ENCODE results near the gene SMAD7.
"Not testable (repeated sequence)": the region's sequence is repeated elsewhere in the genome, so short reads cannot be mapped to it uniquely, and the experiment has no call there.

The SMAD7 gene

DNA sequence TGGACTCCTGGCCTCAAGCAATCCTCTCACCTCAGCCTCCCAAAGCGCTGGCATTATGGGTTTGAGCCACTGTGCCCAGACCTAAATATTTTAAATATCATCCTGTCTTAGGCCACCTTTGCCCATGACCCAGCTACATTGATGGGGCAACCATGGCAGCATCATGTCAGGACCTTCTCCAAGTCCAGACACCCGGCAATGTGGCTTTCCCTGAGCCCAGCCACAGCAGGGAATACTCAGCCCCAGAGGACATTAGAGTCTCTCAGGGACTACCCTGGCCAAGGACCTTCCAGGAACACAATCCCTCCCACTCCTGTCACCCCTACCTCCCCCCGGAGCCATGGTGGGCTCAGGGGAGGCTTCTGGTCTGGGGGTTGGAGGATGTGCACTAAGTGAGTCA is 72.8 kb downstream of the SMAD7 start:
- no peak for DNase-seq (ENCODE audit: low spot score)

DNA sequence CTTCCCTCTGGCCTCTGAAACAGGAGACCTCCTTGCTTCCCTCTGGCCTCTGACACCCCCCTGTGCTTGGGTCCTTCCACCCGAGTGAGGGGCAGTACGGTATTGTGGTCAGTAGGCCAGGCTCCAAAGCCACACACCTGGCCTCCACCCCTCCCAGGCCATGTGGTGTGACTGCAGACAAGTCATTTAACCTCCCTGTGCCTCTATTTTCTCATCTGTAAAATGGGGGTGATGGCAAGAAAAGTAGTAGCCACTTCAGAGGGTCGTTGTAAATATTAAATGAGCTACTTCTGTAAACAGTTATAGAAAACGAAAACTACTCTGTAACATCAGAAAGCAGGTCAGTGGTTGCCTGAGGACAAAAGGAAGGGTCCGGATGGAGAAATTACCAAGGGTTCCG is 74.2 kb downstream of the SMAD7 start:
- no peak for DNase-seq (ENCODE audit: low spot score)

DNA sequence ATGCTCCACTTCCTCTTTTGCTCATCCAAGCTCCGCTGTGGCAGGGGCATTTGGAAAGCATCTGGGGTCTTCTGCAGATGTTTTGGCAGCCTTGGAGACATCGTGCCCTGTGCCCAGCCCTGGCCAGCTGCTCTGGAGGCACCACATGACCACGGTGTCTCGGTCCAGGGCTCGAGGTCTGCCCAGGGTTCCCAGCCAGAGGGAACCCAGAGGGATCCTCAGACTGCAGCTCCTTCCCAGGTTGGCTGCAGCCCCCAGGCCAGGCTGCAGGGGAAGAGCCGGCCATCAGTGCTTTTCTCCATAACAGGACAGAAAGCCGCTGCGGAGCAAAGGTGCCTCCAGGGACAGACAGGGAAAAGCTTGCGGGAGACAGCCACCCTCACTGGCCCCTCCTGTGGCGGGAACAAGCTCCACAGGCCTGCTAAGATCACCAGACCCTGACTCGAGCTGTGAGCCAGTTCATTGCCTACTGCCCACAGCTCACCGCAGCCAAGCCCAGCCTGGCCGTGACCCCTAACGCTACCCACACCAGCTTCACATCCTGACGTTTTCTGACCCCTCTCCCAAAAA is 74.7 kb downstream of the SMAD7 start:
- DNase-seq (ENCODE audit: low spot score) = no peak

DNA sequence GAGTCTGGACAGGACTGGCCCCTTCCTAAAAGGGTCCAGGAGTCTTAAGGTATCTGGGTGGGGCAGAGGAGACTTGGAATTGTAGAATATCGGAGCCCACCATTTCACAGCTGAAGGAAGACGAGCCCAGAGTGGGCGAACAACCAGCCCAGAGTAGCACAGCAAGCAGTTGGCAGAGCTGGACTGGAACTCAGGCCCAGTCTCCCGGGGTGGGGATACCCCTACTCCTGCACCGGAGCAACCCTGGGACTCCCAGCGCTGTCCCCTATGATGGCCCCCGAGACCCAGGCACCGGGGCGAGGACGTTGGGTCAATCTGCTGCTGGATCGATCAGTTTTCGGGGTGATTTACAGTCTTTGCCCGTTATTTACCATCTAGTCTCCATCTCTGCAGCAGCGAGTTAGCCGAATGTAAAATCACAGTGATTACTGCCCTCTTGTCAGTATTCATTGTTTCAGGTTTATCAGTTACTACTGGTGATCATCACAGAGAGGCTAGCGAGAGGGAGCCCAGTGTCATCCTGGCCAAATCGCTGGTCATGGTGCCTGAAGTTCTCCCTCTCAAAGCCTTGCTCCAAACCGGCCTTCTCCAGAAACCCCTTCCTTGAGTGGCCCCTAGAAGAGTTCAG is 75.3 kb downstream of the SMAD7 start:
- no peak for DNase-seq (ENCODE audit: low spot score)

DNA sequence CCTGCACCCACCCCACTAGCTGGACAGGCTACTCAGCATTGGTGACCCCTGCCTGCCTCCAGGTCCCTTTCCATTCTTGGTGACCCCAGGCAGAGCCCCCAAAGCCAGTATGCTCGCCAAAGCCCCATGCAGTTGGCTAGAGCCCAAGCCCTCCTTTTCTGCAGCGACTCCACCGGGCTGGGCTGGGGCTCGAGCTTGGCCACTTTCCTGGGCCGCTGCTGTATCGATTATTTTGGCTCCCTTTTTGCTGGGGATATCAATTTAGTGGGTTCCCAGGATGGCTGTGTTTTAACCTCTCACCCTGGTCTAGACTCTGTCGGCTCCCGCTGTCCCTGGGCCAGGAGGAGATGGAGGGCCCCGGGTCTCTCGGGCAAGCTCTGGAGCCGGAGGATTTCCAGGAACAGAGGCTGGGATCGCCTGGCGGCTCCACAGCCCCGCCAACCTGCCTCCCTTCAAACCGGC is 76.0 kb downstream of the SMAD7 start:
- no peak for DNase-seq (ENCODE audit: low spot score)

DNA sequence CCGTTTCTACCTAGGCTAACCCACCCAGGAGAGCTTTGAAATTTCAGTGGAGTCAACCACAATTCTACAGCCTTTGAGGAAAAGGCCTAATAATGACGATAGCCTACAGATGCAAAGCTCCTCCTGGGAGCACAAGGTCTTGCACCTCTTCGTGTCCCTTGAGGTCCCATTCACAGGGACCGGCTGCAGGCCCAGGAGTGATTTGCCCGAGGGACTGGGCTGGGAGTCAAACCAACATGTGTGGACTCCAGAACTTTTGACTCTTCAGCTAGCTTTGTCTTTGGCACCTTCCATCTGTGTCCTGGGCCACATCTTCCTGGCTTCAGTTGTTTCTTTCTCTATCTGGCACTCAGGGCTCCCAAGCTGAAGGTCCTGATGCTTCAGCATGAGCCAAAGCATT is 76.5 kb downstream of the SMAD7 start:
- DNase-seq (ENCODE audit: low spot score) = no peak

DNA sequence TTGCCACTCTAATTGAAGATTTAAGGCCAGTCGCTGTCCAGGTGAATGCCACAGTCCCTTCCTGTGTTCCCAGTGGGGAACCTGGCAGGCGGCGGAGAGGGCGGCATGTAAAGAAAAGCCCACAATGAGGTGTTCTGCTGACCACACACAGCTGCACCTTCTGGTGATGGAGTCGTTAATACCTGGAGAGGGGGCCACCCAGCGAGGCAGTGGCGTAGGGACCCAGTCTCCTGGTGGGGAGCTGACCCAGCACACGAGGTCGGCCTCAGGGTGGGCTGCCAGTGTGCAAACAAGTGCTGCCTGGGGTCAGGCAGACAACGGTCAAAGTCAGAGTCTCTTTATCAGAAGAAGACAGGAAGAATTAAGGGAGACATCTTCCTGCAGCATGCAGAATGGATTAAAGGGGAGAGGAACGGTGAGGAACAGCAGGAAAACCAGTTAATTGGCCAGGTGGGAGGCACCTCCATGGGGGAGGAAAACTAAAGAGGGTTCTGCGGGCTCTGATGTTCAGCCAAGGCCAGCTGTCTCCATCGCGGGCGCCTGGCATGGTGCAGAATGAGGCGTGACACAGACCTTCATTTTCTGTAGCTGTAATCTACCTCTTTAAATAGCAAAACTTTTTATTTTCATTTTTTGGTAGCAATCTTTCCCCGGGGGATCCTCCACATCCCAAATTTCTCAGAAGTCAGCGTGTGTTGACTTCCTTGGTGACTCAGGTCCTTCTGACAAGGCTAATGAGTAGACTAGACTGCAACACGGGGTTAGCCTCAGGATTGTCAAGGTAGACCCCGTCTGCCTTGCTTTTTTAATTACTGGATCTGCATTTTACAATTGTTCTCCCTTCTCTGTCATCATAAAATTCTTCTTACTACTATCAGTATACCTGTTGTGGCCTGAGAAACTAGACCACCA is 78.3 kb downstream of the SMAD7 start:
- DNase-seq (ENCODE audit: low spot score) = no peak

DNA sequence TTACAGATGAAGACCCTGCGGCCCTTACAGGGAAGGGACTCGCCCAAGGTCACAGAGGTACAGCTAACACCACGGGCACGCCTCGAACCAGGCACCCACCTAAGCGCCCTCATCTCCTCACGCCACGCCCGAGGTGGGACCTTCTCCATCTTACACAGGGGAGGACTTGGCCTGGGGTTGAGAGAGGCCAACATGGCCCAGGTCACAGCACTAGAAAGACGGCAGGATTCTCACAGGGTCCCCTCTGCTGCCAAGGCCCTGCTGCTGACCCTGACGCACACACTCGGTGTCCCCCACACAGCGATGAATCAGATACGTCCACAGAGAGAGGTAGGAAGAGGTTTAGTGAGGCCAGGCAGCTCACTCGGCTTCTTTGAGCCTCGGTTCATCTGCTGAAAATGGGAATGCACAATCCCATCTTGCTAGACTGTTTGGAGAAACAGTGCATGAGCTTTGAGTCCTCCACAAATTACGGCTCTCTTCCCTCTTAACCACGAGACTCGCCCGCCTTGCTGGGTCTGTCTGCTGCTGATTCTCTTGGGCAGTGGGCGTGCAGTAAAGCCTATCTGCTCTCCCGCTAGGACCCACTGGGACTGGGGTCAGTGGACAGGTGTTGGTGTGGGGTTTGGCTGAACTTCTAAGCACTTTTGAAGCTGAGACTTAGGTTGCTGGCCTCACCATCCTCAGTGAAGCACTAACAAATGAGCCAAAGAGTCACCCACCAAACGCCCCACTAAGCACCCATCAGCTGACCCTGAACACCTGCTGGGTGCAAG is 79.2 kb downstream of the SMAD7 start:
- DNase-seq (ENCODE audit: low spot score) = no peak

DNA sequence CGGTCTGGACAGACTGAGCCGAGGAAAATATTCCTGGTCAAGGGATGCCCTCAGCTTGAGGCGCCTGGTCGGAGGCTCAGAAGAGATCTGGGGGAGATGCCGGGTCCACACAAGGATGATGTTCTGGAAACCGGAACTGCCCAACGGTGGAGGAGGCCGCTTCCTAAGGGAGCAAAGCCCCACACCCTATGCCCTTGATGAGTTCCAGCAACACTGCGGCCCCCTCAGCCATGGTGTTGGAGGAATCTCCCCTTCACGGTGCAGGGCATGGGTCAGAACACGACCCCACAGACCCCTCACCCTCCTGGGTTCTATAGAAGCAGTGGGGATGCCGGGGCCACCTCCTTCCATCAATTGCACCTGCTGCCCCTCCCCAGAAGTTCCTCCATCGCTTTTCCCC is 79.8 kb downstream of the SMAD7 start:
- not testable (repeated sequence) for DNase-seq (ENCODE audit: low spot score)

Measured in D341Med (cell line).